Measurements from ENCODE around the gene RPS15. TPM values are rescaled to one million over a fixed set of nuclear protein-coding genes. Genes with fewer than 3 reads are reported as not detected.

RPS15 gene
- total RNA-seq, 1 donor from 2014 or later = 1,014 TPM

- H3K4me1 Mint-ChIP-seq = peaks cover 7% of the 10 kb centered on the region
- H3K4me3 Mint-ChIP-seq = no peak overlapping the region
- no peak for TF ChIP-seq CTCF (IDR thresholded peaks at IDR 0.05; ENCODE audit: unreplicated experiment)
- DNase-seq (ENCODE audit: low spot score in 2 of 2, unreplicated experiment in 2 of 2) = no peak
- H3K27me3 Mint-ChIP-seq (ENCODE audit: low read depth) = peaks cover 49% of the 10 kb centered on the region
- H3K27ac Mint-ChIP-seq = no peak overlapping the region
- H3K36me3 Mint-ChIP-seq = no peaks in the 10 kb centered on the region
- no peaks in the 10 kb centered on the region for H3K9me3 Mint-ChIP-seq
Measured at GRCh38 chr19:1471515-1472160, 33.4 kb downstream of the RPS15 start.

GRCh38 chr19:1472231-1473084, 34.3 kb downstream of the RPS15 start:
- Mint-ChIP-seq H3K9me3 (no peaks in the 10 kb centered on the region), H3K27ac (no peak overlapping the region), H3K4me1 (peaks cover 7% of the 10 kb centered on the region)

GRCh38 chr19:1473085-1473851, 35.1 kb downstream of the RPS15 start:
- Mint-ChIP-seq H3K4me1 (peaks cover 7% of the 10 kb centered on the region), H3K27me3 (ENCODE audit: low read depth) (peaks cover 44% of the 10 kb centered on the region), H3K36me3 (no peaks in the 10 kb centered on the region), H3K27ac (no peak overlapping the region), H3K4me3 (no peak overlapping the region), H3K9me3 (no peaks in the 10 kb centered on the region)
- no peak for TF ChIP-seq CTCF (IDR thresholded peaks at IDR 0.05; ENCODE audit: unreplicated experiment)
- no peak for DNase-seq (ENCODE audit: low spot score in 2 of 2, unreplicated experiment in 2 of 2)

More at GRCh38 chr19:1472231-1473084, 34.3 kb downstream of the RPS15 start:
- Mint-ChIP-seq H3K27me3 (ENCODE audit: low read depth) (peaks cover 45% of the 10 kb centered on the region), H3K36me3 (no peaks in the 10 kb centered on the region), H3K4me3 (no peak overlapping the region)
- DNase-seq (ENCODE audit: low spot score in 2 of 2, unreplicated experiment in 2 of 2) = no peak
- TF ChIP-seq CTCF (IDR thresholded peaks at IDR 0.05; ENCODE audit: unreplicated experiment) = no peak

- Mint-ChIP-seq H3K4me3 (no peak overlapping the region), H3K36me3 (no peaks in the 10 kb centered on the region), H3K27ac (no peak overlapping the region), H3K27me3 (ENCODE audit: low read depth) (peaks cover 39% of the 10 kb centered on the region), H3K9me3 (no peaks in the 10 kb centered on the region), H3K4me1 (peaks cover 10% of the 10 kb centered on the region)
- no peak for DNase-seq (ENCODE audit: low spot score in 2 of 2, unreplicated experiment in 2 of 2)
- no peak for TF ChIP-seq CTCF (IDR thresholded peaks at IDR 0.05; ENCODE audit: unreplicated experiment)
Measured at GRCh38 chr19:1474011-1474764, 36.0 kb downstream of the RPS15 start.

GRCh38 chr19:1474765-1475351, 36.7 kb downstream of the RPS15 start:
- peaks cover 11% of the 10 kb centered on the region for H3K4me1 Mint-ChIP-seq
- no peak for DNase-seq (ENCODE audit: low spot score in 2 of 2, unreplicated experiment in 2 of 2)
- H3K36me3 Mint-ChIP-seq = no peaks in the 10 kb centered on the region
- H3K27ac Mint-ChIP-seq = no peak overlapping the region
- no peaks in the 10 kb centered on the region for H3K9me3 Mint-ChIP-seq
- peaks cover 39% of the 10 kb centered on the region for H3K27me3 Mint-ChIP-seq (ENCODE audit: low read depth)
- no peak for TF ChIP-seq CTCF (IDR thresholded peaks at IDR 0.05; ENCODE audit: unreplicated experiment)
- no peak overlapping the region for H3K4me3 Mint-ChIP-seq

Data from mesothelial cell of epicardium (in vitro differentiated cells).